Trophoblast cell (in vitro differentiated cells and primary cell): ENCODE data around the gene PHF1.
A peak's percentile ranks its signal among the peaks of the same experiment; 100 is the strongest.

Experiments
- DNase-seq, 2 donors: peaks; one replicate each; pipeline ENCODE4 v3.0.0-alpha.2; 2016
- H2AFZ ChIP-seq: 2 replicates; pipeline ENCODE4 v1.6.1; 2013; ENCODE audit warnings: low read length, moderate library complexity, mild to moderate bottlenecking; ENCODE audit not compliant: insufficient read depth, poor library complexity
- H2AK5ac ChIP-seq: 2 replicates; pipeline ENCODE4 v1.6.1; 2013; ENCODE audit warnings: mild to moderate bottlenecking, low read length
- H2BK120ac ChIP-seq: 2 replicates; pipeline ENCODE4 v1.6.1; 2013; ENCODE audit warnings: low read length, mild to moderate bottlenecking, moderate library complexity; ENCODE audit not compliant: insufficient read depth, poor library complexity
- H2BK12ac ChIP-seq: 2 replicates; pipeline ENCODE4 v1.6.1; 2013; ENCODE audit warnings: mild to moderate bottlenecking, low read length, moderate library complexity
- H2BK5ac ChIP-seq: 2 replicates; pipeline ENCODE4 v1.6.1; 2013; ENCODE audit warnings: low read length, low read depth, moderate library complexity, mild to moderate bottlenecking; ENCODE audit not compliant: poor library complexity
- H3K14ac ChIP-seq: 2 replicates; pipeline ENCODE4 v1.6.1; 2013; ENCODE audit warnings: mild to moderate bottlenecking, low read length
- H3K18ac ChIP-seq: 2 replicates; pipeline ENCODE4 v1.6.1; 2013; ENCODE audit warnings: mild to moderate bottlenecking, low read length
- H3K23ac ChIP-seq: 2 replicates; pipeline ENCODE4 v1.6.1; 2013; ENCODE audit warnings: low read length
- H3K27ac ChIP-seq: 2 replicates; pipeline ENCODE4 v1.5.1; 2013; ENCODE audit warnings: low read depth, mild to moderate bottlenecking, inconsistent platforms, low read length, moderate library complexity
- H3K27me3 ChIP-seq: 2 replicates; pipeline ENCODE4 v1.6.1; 2013; ENCODE audit warnings: inconsistent platforms, mild to moderate bottlenecking, low read length, moderate library complexity; ENCODE audit not compliant: insufficient read depth
- H3K36me3 ChIP-seq, 2 experiments: 1 replicate in 1 of 2; 2 replicates in 1 of 2; pipeline ENCODE4 v1.6.1; 2013; ENCODE audit warnings: low read length in 2 of 2, mild to moderate bottlenecking in 2 of 2, moderate library complexity in 1 of 2; ENCODE audit not compliant: insufficient read depth in 2 of 2, control insufficient read depth in 1 of 2
- H3K4ac ChIP-seq: 2 replicates; pipeline ENCODE4 v1.6.1; 2013; ENCODE audit warnings: low read depth, mild to moderate bottlenecking, low read length, moderate library complexity
- H3K4me1 ChIP-seq, 2 experiments: 1 replicate in 1 of 2; 2 replicates in 1 of 2; pipeline ENCODE4 v1.6.1; 2013; ENCODE audit warnings: low read length in 2 of 2, mild to moderate bottlenecking in 2 of 2, moderate library complexity in 1 of 2; ENCODE audit not compliant: insufficient read depth in 2 of 2, control insufficient read depth in 1 of 2
- H3K4me2 ChIP-seq: 2 replicates; pipeline ENCODE4 v1.6.1; 2013; ENCODE audit warnings: inconsistent platforms, mild to moderate bottlenecking, low read length, moderate library complexity
- H3K4me3 ChIP-seq: 2 replicates; pipeline ENCODE4 v1.5.1; 2013; ENCODE audit warnings: mild to moderate bottlenecking, low read depth, low read length, inconsistent platforms
- H3K79me1 ChIP-seq: one replicate; pipeline ENCODE4 v1.6.1; 2013; ENCODE audit warnings: low read length
- H3K79me2 ChIP-seq: 2 replicates; pipeline ENCODE4 v1.6.1; 2013; ENCODE audit warnings: low read length, mild to moderate bottlenecking; ENCODE audit not compliant: control insufficient read depth, insufficient read depth, poor library complexity
- H3K9ac ChIP-seq: 2 replicates; pipeline ENCODE4 v1.6.1; 2013; ENCODE audit warnings: mild to moderate bottlenecking, low read length
- H3K9me3 ChIP-seq: 2 replicates; pipeline ENCODE4 v1.6.1; 2013; ENCODE audit warnings: low read depth, mild to moderate bottlenecking, control low read depth, inconsistent platforms, low read length; ENCODE audit not compliant: insufficient read depth
- H4K12ac ChIP-seq: 2 replicates; pipeline ENCODE4 v1.6.1; 2013; ENCODE audit warnings: low read depth, mild to moderate bottlenecking, low read length, moderate library complexity
- H4K8ac ChIP-seq: 2 replicates; pipeline ENCODE4 v1.6.1; 2013; ENCODE audit warnings: low read depth, mild to moderate bottlenecking, low read length, moderate library complexity
- H4K91ac ChIP-seq: one replicate; pipeline ENCODE4 v1.6.1; 2013; ENCODE audit warnings: low read depth, mild to moderate bottlenecking, low read length, moderate library complexity
- WGBS: extraction: QIAGEN DNeasy Blood & Tissue Kit; methylation state at CpG from one replicate; pipeline ENCODE4 v1.1.7; 2013; ENCODE audit warnings: missing lambda C conversion rate; ENCODE audit not compliant: insufficient read length, insufficient coverage; ENCODE audit errors: extremely low coverage; 5-methylcytosine and 5-hydroxymethylcytosine counted together

The PHF1 gene

DNA sequence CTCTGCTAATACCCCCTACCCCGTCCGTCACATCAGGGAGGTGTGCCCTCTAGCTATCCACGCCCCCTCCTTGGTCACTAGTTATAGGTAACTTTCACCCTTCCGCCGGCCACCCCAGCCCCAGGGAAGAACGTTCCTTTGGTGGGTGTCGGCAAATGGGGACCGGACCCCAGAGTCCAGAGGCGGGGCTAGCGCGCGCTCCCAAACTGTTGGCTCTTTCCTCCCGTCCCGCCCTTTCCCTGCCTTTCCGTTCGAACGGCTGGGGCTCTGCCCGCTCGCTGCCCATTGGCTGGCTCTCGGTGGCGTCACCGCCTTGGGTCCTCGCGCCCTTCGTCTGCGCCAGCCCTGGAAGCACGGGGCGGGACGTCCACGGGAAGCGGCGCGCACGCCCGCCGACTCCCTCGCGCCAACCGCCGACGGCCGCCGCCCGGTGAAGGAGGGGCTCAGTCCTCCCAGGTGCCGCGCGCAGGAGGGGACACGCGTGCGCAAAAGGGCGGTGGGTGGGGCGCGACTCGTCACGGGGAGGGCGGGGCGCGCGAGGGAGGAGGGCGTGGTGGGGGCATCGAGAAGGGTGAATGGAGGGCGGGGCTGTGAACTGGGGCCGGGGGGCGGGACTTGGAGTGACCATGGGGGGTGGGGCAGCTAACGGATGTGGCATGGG is 634 bp upstream of the PHF1 start:
- peak overlapping the region; percentile 57 for H4K8ac ChIP-seq
- H3K9ac ChIP-seq, result peak overlapping the region; percentile 28
- peak overlapping the region; percentile 5 for H2BK5ac ChIP-seq
- no peaks in the 10 kb centered on the region for H3K27me3 ChIP-seq
- peaks cover 49 to 51% of the 10 kb centered on the region in 2 experiments for H3K36me3 ChIP-seq
- H3K79me1 ChIP-seq, result peaks cover 10% of the 10 kb centered on the region
- H3K18ac ChIP-seq, result peak overlapping the region; percentile 22
- H2AK5ac ChIP-seq, result no peak overlapping the region
- peaks cover 2 to 6% of the 10 kb centered on the region in 2 experiments for H3K4me1 ChIP-seq
- no peak overlapping the region for H2AFZ ChIP-seq
- peak overlapping the region; percentile 47 for H3K14ac ChIP-seq
- H4K12ac ChIP-seq, result no peak overlapping the region
- peak overlapping the region; percentile 90 for H3K27ac ChIP-seq
- H3K23ac ChIP-seq, result no peak overlapping the region
- H3K4me2 ChIP-seq, result peak overlapping the region; percentile 83
- H3K4me3 ChIP-seq, result peak overlapping the region; percentile 62
- H3K9me3 ChIP-seq, result no peaks in the 10 kb centered on the region
- H2BK120ac ChIP-seq, result no peak overlapping the region
- H3K79me2 ChIP-seq, result peaks cover 6% of the 10 kb centered on the region
- H2BK12ac ChIP-seq, result no peak overlapping the region
- H3K4ac ChIP-seq, result no peak overlapping the region
- peak overlapping the region; percentile 85 for H4K91ac ChIP-seq
- DNase-seq, result peak; percentile 98 to 99
- no CpG with 5 or more reads among the region's 65 CpGs for WGBS

DNA sequence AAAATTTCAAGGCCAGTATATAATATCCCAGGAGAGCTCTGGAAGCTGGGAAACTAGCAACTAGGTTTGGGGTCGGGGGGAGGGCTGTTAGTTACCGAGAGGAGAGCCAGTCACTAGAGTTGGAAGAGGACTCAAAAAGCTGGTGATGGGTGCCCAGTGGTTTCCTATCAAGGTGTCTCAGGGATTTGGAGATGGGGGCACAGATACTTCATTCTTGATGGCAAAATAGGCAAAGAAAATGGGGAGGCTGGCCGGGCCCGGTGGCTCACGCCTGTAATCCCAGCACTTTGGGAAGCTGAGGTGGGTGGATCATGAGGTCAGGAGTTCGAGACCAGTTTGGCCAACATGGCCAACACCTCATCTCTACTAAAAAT is 805 bp downstream of the PHF1 start:
- H2BK12ac ChIP-seq, result peak overlapping the region; percentile 30
- H3K4me2 ChIP-seq, result peak overlapping the region; percentile 95
- no peak overlapping the region for H3K23ac ChIP-seq
- no peak overlapping the region for H3K4me3 ChIP-seq
- no peaks in the 10 kb centered on the region for H3K27me3 ChIP-seq
- no peak overlapping the region for H2AK5ac ChIP-seq
- H3K9ac ChIP-seq, result no peak overlapping the region
- H3K18ac ChIP-seq, result no peak overlapping the region
- H2AFZ ChIP-seq, result no peak overlapping the region
- no peak overlapping the region for H2BK120ac ChIP-seq
- no peak overlapping the region for H3K14ac ChIP-seq
- H3K9me3 ChIP-seq, result no peaks in the 10 kb centered on the region
- no peak overlapping the region for H4K8ac ChIP-seq
- peaks cover 7% of the 10 kb centered on the region for H3K79me2 ChIP-seq
- H3K4me1 ChIP-seq, result peaks cover 9 to 12% of the 10 kb centered on the region in 2 experiments
- peak overlapping the region; percentile 21 for H3K4ac ChIP-seq
- no CpG with 5 or more reads among the region's 6 CpGs for WGBS
- peaks cover 10% of the 10 kb centered on the region for H3K79me1 ChIP-seq
- DNase-seq, result no peak
- H3K27ac ChIP-seq, result peak overlapping the region; percentile 81
- H3K36me3 ChIP-seq, result peaks cover 47 to 49% of the 10 kb centered on the region in 2 experiments
- no peak overlapping the region for H4K12ac ChIP-seq
- no peak overlapping the region for H4K91ac ChIP-seq
- no peak overlapping the region for H2BK5ac ChIP-seq

DNA sequence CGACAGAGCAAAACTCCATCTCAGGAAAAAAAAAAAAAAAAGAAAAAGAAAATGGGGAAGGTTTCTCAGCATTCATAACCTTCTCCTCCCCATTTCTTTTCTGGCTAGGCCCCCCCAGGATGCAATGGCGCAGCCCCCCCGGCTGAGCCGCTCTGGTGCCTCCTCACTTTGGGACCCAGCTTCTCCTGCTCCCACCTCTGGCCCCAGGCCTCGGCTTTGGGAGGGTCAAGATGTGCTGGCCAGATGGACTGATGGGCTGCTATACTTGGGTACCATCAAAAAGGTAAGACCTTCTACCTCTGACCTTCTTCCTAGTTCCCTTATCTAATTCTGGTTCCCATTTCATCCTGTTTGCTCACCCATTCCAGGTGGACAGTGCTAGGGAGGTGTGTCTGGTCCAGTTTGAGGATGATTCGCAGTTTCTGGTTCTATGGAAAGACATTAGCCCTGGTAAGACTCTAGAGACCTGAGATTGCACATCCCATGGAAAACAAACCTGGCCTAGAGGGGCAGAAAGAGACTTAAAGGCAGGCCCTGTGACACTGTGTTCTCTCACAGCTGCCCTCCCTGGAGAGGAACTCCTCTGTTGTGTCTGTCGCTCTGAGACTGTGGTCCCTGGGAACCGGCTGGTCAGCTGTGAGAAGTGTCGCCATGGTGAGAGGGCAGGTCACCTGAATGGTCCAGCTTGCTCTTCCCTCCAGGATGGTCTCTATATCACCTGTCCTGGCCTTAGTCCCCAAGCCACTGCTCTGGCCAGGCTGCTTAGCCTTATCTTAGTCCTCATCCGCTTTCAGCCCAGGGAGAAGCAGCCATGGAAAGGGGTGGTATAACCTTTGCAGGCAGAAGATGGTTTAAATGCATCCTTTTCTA is 1.6 kb downstream of the PHF1 start:
- WGBS, result no CpG with 5 or more reads among the region's 10 CpGs
- Histone ChIP-seq H2BK5ac (no peak overlapping the region), H4K91ac (no peak overlapping the region), H2AFZ (no peak overlapping the region), H3K27me3 (no peaks in the 10 kb centered on the region), H3K79me1 (peaks cover 12% of the 10 kb centered on the region), H3K4me1 (peaks cover 11 to 17% of the 10 kb centered on the region in 2 experiments), H3K18ac (no peak overlapping the region), H2AK5ac (no peak overlapping the region), H4K12ac (no peak overlapping the region), H3K36me3 (peaks cover 43 to 44% of the 10 kb centered on the region in 2 experiments), H4K8ac (no peak overlapping the region), H3K9me3 (no peaks in the 10 kb centered on the region), H3K14ac (no peak overlapping the region), H3K9ac (no peak overlapping the region), H3K4ac (no peak overlapping the region), H3K4me3 (no peak overlapping the region), H2BK12ac (no peak overlapping the region), H3K23ac (no peak overlapping the region), H2BK120ac (no peak overlapping the region), H3K4me2 (no peak overlapping the region), H3K79me2 (peaks cover 13% of the 10 kb centered on the region), H3K27ac (no peak overlapping the region)
- DNase-seq, result no peak

DNA sequence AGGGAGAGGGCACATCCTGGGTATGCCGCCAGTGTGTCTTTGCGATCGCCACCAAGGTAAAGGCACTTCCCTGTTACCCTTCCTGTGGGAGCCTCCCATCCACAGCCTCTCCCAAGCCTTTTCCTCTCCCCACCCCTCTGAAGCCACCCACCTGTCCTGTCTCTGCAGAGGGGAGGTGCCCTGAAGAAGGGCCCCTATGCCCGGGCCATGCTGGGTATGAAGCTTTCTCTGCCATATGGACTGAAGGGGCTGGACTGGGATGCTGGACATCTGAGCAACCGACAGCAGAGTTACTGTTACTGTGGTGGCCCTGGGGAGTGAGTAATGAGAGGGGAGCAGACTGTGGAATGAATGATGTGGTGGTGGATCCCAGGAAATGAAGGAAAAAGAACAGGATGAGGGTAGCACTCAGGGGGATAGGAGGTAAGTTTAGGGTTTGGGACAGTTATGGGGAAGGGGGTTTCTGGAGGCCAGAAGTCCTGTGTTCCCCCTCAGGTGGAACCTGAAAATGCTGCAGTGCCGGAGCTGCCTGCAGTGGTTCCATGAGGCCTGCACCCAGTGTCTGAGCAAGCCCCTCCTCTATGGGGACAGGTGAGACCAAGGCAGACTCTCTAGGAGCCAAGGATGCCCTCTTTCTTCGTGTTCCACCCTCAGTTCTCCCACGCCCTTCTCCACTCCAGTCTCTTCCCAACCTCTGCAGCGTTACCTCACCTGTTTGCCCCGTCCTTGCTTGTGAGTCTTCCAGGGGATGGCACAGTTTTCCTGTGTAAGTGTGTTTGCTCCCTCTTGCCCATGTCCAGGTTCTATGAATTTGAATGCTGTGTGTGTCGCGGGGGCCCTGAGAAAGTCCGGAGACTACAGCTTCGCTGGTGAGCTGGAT is 2.7 kb downstream of the PHF1 start:
- Histone ChIP-seq H3K4me3 (no peak overlapping the region), H2BK5ac (no peak overlapping the region), H3K9me3 (no peaks in the 10 kb centered on the region), H3K36me3 (peaks cover 41 to 42% of the 10 kb centered on the region in 2 experiments), H3K79me1 (peaks cover 19% of the 10 kb centered on the region), H3K27me3 (no peaks in the 10 kb centered on the region), H2AK5ac (no peak overlapping the region), H2AFZ (no peak overlapping the region), H4K91ac (no peak overlapping the region), H2BK12ac (no peak overlapping the region), H3K4me2 (no peak overlapping the region), H3K4me1 (peaks cover 11 to 18% of the 10 kb centered on the region in 2 experiments), H3K23ac (no peak overlapping the region), H4K8ac (no peak overlapping the region), H3K27ac (no peak overlapping the region), H2BK120ac (no peak overlapping the region), H3K79me2 (peaks cover 14% of the 10 kb centered on the region), H3K9ac (no peak overlapping the region), H3K4ac (no peak overlapping the region), H3K18ac (no peak overlapping the region), H3K14ac (no peak overlapping the region), H4K12ac (no peak overlapping the region)
- no CpG with 5 or more reads among the region's 14 CpGs for WGBS
- no peak for DNase-seq
